ENCODE results near the gene ETF1.
A peak's percentile ranks its signal among the peaks of the same experiment; 100 is the strongest.

Gene ETF1

DNA sequence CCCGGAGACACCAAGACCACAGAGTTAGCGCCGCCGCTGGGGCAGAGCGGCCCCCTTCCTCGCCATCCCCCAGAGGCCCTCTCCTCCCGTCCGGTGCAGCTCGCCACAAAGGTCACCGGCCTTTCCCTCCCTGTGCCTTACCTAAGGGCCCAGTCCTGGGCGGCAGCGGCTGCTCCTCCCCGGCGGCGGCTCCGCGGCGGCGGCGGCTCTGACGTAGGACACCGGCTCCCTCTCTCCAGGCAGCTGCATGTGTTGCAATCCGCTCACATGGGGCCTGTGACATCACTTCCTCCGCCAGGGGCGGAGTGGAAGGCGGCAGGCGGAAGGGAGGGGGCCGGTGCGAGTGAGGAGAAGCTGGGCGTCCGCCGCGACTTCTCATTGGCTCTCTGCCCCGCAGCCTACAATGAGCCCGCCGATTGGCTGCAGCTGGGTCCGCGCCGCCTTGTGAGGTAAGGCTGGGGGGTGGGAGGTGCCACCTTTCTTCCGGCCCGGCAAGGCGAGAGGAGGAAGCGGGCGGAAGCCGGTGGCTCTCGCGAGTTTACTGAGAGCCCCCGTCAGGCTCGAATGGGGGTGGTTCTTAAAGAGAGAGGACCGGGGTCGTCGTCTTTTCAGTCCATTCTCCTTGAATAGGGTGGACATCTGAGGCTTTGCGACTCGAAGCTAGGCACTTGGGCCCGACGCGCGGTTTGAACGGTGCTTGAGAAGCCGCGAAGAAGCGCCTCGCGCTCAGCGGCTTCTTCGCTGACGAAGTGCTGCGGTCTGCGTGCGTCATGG lies at the start of gene ETF1:
TSS of gene ETF1 (minus strand) at position 281 of the 774 bp plus-strand sequence. CDS start 318 bp downstream, outside the sequence.
- DNase-seq: peak; percentile 100

DNA sequence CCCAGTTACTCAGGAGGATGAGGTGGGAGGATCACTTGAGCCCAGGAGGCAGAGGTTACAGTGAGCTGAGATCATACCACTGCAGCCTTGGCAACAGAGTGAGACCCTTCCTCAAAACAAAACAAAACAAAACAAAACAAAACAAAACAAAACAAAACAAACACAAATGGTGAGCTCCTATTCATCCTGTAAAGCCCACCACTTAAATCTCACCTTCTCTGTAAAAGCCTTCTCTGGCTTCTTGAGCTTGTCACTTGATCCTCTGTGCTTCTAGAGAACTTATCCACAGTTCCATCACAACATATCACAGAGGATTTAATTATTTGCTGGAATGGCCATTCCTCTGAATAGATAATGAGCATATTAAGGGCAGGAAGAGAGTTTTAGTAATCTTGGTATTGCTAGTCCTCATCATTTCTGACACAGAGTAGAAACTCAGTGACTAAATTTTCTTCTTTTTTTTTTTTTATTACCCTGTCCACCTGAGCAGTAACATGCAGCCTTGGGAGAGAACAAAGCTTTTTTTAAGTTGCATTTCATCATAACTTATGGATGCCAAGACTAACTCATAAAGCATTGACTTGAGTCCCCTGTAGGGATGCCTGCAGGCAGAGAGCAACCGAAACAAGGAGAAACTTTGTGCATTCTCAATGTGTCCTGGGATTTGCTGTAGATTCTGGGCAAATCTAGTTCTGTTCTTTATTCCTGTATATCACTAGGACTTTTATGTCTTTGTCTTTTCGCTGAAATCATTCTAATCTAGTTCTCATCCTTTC lies 45.2 kb upstream of the ETF1 start:
- no peak for DNase-seq

DNA sequence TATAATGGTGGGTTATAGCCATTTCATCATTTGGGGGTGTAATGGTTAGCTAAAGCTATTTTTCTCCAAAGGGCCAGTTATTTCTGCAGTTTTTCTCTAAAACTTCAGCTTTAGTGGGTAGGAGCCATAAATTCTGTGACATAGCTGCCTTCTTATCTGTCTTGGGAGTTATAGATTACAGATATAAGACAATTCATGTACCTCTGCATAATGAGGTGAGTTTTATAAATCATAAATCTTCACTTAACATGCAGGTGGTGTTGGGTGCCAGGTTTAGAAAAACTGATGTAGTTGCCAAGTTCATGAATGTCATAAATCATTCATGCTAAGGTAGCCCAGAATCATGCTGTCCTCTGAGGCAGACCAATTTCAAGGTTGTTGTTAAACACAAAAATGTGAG lies 42.1 kb upstream of the ETF1 start:
- no peak for DNase-seq

DNA sequence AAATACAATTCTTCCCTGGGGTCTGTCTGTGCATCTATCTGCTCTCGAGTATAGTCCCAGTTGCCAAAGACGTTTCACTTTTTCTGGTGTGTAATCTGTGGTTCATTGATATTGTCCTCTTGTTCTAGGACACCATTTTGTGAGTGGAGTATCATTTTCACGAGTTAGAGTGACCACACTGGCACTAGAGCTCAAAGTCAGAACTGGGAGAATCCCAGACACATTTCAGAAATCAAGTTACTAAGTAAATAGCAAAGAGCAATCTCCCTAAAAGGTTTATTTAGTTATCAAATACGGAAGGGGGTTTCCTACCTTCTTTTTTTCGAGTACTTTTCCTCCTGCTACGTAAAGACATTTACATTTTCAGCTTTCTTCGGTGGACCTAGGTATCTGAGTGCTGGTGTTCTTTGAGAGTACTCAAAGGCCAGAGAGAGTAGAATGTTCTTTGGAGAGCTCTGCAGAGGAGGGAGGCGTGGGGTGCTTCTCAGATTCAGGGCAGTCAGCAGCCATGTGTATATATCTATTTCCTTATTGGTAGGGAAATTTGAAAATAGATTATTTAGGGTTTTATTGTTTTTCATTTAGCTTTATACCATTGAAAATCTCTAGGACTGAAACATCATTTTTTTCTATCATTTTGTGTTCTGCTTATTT lies 41.1 kb upstream of the ETF1 start:
- DNase-seq: no peak

DNA sequence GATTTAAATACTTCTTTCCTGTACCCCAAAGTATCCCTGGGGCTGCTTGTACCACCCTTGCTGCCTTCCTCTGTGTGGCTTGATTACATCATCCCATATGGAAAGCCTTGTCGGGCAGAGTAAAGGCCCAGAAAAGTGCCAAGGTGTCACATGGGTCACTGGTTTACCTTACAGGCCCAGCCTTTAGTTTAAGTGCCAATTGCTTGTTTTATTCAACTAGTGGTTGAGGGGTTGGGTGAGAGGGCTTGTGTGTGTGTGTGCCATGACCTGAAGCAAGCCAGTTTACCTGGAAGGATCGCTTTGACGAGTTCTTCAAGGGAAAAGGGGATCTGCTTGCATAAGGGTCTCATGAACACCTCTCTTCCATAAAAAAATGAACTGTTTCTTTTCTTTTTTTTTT lies 39.9 kb upstream of the ETF1 start:
- DNase-seq: no peak

DNA sequence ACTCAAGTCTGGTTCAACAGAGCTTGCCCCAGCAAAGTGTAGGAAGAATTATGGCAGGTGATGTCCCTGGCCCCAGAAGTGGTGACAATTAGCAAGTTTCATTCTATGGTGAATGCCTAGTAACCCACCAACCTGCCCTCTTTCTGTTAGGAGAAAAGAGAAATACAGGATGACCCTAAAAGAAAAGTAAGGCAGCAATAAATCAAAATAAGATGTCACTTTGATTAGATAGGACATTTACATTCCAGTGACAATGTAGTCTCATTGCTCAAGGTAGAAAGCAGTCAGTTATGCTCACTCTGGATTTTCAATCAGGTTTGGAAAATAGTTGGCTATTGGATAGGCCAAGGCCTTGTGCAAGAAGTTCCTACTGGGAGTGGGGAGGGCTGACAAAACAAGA lies 37.7 kb upstream of the ETF1 start:
- DNase-seq: no peak

DNA sequence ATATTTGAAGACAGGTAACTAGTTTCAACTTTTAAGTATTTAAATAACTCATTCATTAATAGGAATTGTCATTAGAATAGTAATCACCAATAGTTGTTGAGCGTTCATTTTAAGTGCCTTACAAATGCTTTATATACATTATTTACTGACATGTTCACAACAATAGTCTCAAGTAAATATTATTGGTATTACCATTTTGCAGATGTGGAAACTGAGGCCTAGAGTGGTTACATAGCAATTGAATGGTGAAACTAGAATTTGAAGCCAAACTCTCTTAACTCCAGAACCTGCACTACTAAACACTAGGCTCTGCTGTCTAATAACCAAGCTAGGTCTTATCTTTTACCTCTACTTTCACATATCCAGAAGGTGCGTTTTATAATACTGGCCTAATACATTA lies 37.0 kb upstream of the ETF1 start:
- no peak for DNase-seq

DNA sequence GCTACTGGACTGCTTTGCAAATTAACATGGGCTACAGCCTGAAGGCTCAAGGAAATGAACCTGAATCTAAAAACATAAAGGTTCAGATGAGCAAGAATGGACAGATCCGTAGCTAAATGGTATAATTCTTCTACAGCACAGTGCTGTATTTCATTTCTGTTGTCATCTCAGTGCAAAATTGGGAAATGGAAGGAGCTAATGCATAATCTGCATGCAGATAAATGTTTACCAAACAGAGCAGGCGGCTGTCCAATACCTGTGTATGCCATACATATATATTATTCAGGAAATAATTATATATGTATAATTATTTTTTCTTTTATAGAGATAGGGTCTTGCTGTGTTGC lies 36.5 kb upstream of the ETF1 start:
- no peak for DNase-seq

DNA sequence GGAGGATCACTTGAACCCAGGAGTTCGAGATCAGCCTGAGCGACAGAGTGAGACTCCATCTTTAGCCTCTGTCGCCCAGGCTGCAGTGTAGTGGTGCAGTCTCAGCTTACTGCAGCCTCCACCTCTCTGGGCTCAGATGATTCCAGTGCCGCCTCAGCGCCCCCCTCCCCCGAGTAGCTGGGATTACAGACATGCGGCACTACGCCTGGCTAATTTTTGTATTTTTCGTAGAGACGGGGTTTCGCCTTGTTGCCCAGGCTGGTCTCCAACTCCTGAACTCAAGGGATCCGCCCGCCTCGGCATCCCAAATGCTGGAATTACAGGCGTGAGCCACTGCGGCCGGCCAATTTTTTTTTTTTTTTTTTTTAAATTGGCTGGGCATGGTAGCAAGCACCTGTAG lies 34.4 kb upstream of the ETF1 start:
- no peak for DNase-seq

DNA sequence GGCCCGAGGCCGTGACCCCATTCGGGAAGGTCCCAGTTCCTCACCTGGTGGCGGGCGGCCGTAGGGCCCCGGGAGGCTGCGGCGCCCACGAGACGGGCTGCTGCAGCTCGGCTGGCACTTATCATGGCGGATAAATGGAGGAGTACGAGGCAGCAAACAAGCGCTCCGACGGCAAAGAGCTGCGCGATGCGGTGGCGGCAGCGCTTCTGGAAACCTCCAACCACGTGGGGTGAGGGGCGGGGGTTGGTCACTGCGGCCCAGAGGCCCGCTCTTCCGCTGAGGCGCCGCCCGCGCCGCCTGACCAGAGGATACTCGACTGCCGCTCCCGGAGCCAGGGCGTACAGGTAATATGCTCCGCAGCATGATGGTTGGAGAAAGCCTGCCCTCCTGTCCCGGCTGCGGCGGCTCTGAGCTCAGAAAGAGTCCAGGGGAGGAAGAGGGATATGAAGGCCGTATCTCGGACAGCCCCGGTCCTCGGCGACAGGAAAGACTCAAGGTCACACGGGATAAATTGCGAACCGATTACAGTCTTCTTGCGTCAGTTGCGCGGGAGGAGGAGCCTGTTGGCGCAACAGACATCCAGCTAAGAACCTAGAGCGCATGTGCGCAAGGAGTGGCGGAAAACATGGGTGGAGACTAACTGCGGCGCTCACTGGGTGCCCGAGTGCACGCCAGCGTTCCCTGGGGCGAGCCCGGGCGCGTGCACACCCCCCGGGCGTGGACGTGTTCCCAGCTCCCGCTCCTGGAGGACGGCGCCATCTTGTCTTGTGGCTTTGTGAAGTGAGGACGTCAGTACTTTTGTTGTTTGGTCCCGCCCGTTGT lies 32.4 kb upstream of the ETF1 start, which contains the start of gene HSPA9:
TSS of gene HSPA9 (minus strand) at position 208 of the 822 bp plus-strand sequence. CDS start at position 125, 83 bp downstream.
- DNase-seq: peak; percentile 94

DNA sequence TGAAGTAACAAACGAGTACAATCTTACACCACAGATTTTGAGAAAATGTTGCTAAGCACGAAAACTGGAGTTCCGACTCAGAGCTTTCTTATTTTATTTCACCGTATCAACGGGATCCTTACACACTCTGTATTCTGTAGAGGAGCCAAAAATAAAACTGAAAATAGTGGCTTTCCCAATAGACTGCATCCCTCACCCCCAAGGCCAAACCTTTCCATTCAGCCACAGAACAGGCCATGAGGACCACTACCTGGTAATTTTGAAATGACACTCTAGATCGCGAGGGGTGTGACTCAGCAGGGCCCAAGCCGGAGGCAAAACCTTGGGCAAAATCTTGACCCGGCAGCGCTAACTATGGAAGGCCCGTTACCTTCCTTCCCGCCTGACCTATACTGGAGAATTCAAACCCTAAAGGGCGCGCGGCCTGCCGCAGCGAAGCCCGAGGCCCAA lies 31.7 kb upstream of the ETF1 start:
- no peak for DNase-seq

DNA sequence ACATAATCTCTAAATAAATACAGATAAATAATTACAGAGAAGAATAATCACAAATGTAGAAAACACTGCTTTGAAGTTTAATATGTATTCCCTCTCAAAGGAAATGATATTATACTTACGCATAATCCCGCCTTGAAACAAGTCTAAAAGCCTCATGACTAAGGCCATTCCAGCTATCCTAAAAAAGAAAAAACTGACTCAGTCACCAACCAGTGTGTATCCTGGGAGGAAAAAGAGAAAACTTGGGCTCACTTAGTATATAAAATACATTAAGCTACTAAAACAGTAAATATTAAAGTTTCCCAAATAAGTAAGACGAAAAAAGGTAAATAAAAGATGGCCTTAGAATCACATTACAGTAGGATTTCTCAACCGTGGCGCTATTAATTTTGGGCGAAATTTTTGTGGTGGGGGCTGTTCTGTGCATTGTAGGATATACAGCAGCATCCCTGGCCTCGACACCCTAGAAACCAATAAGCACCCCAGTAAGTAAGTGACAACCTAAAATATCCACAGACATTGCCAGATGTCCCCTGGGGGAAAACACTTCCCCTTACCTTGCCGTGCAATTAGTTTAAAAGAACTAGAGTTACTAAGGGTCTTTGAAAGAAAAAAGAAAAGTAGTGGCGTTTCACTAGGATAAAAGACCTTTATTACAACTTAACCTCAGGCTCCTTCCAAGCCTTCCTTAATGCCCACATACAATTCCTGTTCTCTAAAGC lies 31.1 kb upstream of the ETF1 start:
- no peak for DNase-seq

DNA sequence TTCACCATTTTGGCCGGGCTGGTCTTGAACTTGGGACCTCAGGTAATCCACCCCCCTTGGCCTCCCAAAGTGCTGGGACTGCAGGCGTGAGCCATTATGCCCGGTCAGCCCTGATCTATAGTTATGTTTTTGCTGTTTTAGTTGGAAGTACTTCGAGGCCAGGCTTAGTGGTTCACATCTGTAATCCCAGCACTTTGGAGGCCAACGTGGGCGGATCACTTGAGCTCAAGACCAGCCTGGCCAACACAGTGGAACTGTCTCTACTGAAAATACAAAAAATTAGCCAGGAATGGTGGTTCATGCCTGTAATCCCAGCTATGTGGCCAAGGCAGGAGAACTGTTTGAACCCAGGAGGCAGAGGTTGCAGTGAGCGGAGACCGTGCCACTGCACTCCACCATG lies 30.2 kb upstream of the ETF1 start:
- no peak for DNase-seq

DNA sequence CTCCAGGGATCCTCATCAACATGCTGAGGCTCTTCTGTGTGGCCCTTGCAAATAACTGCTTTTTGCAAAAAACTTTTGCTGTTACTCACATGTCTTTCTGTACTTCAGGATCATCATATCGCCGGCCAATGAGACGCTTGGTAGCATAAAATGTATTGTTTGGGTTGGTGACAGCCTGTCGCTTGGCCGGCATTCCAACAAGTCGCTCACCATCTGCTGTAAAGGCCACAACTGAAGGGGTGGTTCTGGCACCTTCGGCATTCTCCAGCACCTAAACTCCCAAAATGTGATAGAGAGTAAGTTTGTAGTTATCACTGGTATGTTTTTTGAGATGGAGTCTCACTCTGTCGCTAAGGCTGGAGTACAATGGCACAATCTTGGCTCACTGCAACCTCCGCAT lies 27.8 kb upstream of the ETF1 start:
- no peak for DNase-seq

DNA sequence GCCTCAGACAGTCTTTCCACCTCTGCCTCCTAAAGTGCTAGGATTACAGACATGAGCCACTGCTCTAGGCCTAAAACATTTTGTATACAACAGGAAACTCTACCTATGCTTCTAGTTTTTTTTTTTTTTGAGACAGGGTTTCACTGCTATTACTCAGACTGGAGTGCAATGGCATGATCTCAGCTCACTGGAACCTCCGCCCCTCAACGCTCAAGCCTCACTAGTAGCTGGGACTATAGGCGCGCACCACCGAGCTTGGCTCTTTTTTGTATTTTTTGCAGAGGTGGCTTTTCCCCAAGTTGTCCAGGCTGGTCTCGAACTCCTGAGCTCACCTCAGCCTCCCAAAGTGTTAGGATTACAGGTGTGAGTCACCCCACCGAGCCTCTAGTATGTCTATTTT lies 26.7 kb upstream of the ETF1 start:
- DNase-seq: no peak

DNA sequence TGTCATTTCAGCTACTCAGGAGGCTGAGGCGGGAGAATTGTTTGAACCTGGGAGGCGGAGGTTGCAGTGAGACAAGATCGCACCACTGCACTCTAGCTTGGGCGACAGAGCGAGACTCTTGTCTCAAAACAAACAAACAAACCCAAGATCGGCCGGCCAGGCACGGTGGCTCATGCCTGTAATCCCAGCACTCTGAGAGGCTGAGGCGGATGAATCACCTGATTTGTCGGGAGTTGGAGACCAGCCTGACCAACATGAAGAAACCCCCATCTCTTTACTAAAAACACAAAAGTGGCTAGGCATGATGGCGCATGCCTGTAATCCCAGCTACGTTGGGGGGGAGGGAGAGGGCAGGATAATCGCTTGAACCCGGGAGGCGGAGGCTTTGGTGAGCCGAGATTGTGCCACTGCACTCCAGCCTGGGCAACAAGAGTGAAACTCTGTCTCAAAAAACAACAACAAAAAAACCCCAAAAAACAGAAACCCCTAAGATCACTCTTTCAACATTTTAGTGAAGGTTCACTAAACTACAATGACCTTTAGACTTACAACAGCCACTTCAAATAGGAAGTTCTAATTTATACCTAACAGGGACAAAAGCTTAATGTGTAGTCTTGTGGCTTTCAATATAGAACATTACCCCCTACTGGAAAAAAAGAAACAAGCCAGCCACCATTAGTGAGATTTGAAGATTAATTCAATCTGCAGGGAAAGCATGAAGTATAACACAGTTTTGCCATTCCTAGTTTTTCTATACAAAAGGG lies 25.2 kb upstream of the ETF1 start:
- no peak for DNase-seq

DNA sequence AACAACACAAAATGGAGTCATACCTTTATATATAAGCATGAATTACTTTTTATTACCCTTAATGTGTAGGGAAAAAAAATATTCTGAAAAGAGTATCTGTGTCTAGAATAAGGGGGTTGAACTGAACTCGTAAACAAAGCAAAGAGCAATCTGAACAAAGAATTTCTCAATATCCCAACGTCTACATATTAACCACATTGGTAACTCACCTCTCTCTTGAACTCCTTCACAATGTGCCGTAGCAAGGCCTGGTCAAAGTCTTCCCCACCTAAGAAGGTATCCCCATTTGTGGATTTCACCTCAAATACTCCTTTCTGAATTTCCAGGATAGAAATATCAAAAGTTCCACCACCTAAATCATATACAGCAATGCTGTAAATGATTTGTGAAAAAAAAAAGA lies 23.8 kb upstream of the ETF1 start:
- DNase-seq: no peak

DNA sequence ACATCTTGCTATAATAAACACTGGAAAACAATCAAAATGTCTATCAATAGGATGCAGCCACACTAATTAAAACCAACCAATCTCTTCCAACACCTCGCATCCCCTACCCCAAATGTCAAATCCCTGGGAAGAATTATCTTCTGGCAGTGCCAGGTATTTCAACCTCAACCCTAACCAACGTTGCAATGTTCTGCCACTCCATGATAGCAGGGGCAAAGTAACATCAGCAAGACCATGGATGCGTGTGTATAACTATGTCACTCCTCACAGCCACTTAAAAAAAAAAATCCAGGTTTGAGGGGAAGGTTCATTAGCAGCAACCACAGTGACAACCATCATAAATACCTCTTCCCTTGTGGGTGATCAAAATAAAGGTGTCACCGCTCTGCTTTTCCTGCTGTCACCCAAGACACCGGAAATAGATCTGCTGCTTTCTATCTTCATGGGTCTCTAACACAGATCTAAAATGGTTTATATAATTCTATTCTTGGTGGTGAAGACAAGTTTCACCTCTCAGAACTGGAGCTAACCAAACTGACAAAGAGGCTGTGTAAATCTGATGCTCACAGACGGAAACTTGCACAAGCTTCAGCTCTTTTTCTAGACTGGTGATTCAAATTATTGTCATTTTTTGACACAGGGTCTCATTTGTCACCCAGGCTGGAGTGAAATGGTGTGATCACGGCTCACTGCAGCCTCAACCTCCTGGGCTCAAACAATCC lies 22.2 kb upstream of the ETF1 start:
- DNase-seq: no peak

DNA sequence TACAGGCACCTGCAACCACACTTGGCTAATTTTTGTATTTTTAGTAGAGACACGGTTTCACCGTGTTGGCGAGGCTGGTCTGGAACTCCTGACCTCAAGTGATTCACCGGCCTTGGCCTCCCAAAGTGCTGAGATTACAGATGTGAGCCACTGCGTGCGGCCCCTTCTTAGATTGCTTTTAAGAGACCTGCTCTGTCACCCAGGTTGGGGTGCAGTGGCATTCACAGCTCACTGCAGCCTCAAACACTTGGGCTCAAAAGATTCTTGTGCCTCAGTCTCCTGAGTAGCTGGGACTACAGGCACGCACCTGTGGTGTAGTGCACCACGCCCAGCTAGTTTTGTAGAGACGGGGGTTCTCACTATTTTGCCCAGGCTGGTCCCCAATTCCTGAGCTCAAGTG lies 21.2 kb upstream of the ETF1 start:
- no peak for DNase-seq

DNA sequence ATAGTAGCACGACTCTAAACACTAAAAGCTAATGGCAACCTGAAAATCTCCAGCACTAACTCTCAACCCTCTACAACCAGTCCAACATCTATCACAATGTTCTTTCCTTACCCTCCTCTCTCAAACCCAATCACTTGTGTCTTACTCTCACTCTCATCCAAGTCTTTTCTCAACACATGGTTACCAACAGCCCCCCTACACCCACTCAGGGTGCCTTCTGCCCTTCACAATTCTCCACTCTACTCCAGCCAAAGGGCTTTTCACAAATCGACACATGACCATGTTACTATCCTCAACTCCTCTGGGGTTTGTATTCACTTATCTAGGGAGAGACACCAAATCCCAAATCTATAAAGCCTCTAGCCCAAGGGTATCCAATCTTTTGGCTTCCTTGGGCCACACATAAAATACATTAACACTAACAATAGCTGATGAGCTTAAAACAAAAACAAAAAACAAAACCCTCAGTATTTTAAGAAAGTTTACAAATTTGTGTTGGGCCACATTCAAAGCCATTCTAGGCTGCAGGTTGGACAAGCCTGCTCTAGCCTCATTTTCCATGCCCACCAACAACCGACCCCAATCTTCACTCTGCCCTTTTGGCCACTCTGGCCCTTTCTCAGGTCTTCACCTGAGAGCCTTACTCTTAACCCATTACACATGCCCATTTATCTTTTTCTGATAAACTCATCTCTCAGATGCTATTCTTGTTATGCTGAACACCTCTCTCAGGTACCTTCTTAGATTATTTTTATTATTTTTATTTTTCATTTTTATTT lies 20.5 kb upstream of the ETF1 start:
- no peak for DNase-seq
